Keratinocyte (primary cell): Measurements from ENCODE around the gene RAB3B. TPM values are rescaled to one million over a fixed set of nuclear protein-coding genes. Genes with fewer than 3 reads are reported as not detected.

Experiments
- DNase-seq: peaks from one replicate; pipeline ENCODE4 v3.0.0-alpha.2; 2011; ENCODE audit warnings: low read depth, missing footprints, low spot score
- FAIRE-seq: peaks from 2 replicates; lab custom pipeline; 2011; peaks lifted over from hg19 to GRCh38; lab: Jason Lieb, UNC
- H2AFZ ChIP-seq: 2 replicates; pipeline ENCODE4 v1.6.0; 2012; ENCODE audit warnings: low read length, control low read depth, inconsistent platforms; ENCODE audit not compliant: control insufficient read depth
- H3K27ac ChIP-seq: 2 replicates; pipeline ENCODE4 v1.5.1; 2011; ENCODE audit warnings: low read length; ENCODE audit not compliant: control insufficient read depth, insufficient read depth
- H3K27me3 ChIP-seq: 3 replicates; pipeline ENCODE4 v1.6.0; 2011; ENCODE audit warnings: low read length; ENCODE audit not compliant: control insufficient read depth, insufficient read depth; ENCODE audit errors: extremely low read depth
- H3K36me3 ChIP-seq, 2 experiments: 2 replicates in 1 of 2; 3 replicates in 1 of 2; pipeline ENCODE4 v1.5.1; 2011; ENCODE audit warnings: low read length in 2 of 2, mild to moderate bottlenecking in 1 of 2; ENCODE audit not compliant: control insufficient read depth in 2 of 2, insufficient read depth in 2 of 2; ENCODE audit errors: extremely low read depth in 1 of 2
- H3K4me1 ChIP-seq: 3 replicates; pipeline ENCODE4 v1.5.1; 2011; ENCODE audit warnings: low read length; ENCODE audit not compliant: control insufficient read depth, insufficient read depth; ENCODE audit errors: extremely low read depth
- H3K4me2 ChIP-seq: 3 replicates; pipeline ENCODE4 v1.6.0; 2011; ENCODE audit warnings: low read depth, low read length; ENCODE audit not compliant: control insufficient read depth, insufficient read depth; ENCODE audit errors: extremely low read depth
- H3K4me3 ChIP-seq, 3 experiments: fragments of 200-600 bp in 1 of 3; sonication (generic) in 1 of 3; 2 replicates in 2 of 3; 3 replicates in 1 of 3; pipeline ENCODE4 v1.5.1; 2011 to 2016; ENCODE audit warnings: low read length in 3 of 3, mild to moderate bottlenecking in 3 of 3, control low read depth in 2 of 3, inconsistent platforms in 1 of 3, low read depth in 1 of 3, mixed read lengths in 1 of 3, mixed run types in 1 of 3, moderate library complexity in 1 of 3; ENCODE audit not compliant: control insufficient read depth in 2 of 3, insufficient read depth in 2 of 3; ENCODE audit errors: extremely low read depth in 1 of 3
- H3K79me2 ChIP-seq: 2 replicates; pipeline ENCODE4 v1.6.0; 2012; ENCODE audit warnings: low read length; ENCODE audit not compliant: control insufficient read depth, insufficient read depth
- H3K9ac ChIP-seq: 3 replicates; pipeline ENCODE4 v1.6.0; 2011; ENCODE audit warnings: low read length; ENCODE audit not compliant: control insufficient read depth, insufficient read depth; ENCODE audit errors: extremely low read depth
- H3K9me1 ChIP-seq: 3 replicates; pipeline ENCODE4 v1.6.0; 2011; ENCODE audit warnings: low read length; ENCODE audit not compliant: control insufficient read depth, insufficient read depth; ENCODE audit errors: extremely low read depth
- H3K9me3 ChIP-seq: 2 replicates; pipeline ENCODE4 v1.5.1; 2012; ENCODE audit warnings: low read depth, low read length; ENCODE audit not compliant: control insufficient read depth
- H4K20me1 ChIP-seq: 3 replicates; pipeline ENCODE4 v1.6.0; 2011; ENCODE audit warnings: low read length; ENCODE audit not compliant: control insufficient read depth, insufficient read depth; ENCODE audit errors: extremely low read depth
- EZH2 ChIP-seq: IDR thresholded peaks from one replicate; pipeline ENCODE4 v1.6.1; 2012; ENCODE audit warnings: inconsistent platforms, mild to moderate bottlenecking, low read length, moderate library complexity
- dilution Hi-C: fragments of 300-500 bp; cut with MboI; formaldehyde crosslinking; loops from one replicate; pipeline ENCODE4 v1.7.0; 2020; ENCODE audit warnings: low sequenced_read_pairs; ENCODE audit not compliant: extremely low pct_ligation_motif_present
- polyA plus RNA-seq, 5 experiments: library from polyadenylated mRNA; depleted of rRNA in 3 of 5; stranded (reverse) in 3 of 5; stranded (forward) in 1 of 5; unstranded in 1 of 5; fragments of >200 nt; gene quantifications; 1 replicate in 1 of 5; 2 replicates in 3 of 5; 3 replicates in 1 of 5; pipeline versions ENCODE4 v1.2.1 to v1.2.3, GENCODE V29; 2011 to 2012; ENCODE audit warnings: missing spikeins in 2 of 5, low read depth in 1 of 5, low replicate concordance in 1 of 5
- TF ChIP-seq, protein P1 (sequence below), 3 experiments: IDR thresholded peaks in 1 of 3; conservative IDR thresholded peaks in 1 of 3; optimal IDR thresholded peaks in 1 of 3; 2 replicates in 2 of 3; 3 replicates in 1 of 3; pipeline versions ENCODE3 to v1.5.1; 2011; ENCODE audit warnings: low read length in 3 of 3, mild to moderate bottlenecking in 3 of 3, moderate library complexity in 2 of 3, control low read depth in 1 of 3, inconsistent platforms in 1 of 3; ENCODE audit not compliant: insufficient read depth in 2 of 3; ENCODE audit errors: extremely low read depth in 1 of 3

The RAB3B gene
- polyA plus RNA-seq, 1 donor (not counting 4 experiments of a cell fraction or from before 2014, with no cell fraction given), result 2.6 TPM

DNA sequence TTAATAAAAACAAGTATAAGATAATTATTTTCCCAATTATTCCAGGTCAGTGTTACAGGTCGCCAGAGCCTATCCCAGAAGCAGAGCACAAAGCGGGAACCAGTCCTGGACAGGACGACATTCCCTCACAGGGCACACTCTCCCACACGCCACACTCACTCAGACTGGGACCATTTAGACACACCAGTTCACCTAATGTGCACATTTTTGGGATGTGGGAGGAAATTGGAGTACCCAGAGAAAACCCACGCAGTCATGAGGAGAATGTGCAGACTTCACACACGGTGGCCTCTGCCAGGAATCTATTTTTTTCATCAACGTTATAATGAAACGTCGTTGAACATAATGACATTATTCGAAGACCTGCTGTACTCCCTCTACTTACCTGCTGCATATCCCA, 91.5 kb downstream of the RAB3B start:
- Histone ChIP-seq H3K4me2 (no peak overlapping the region), H3K36me3 (no peaks in the 10 kb centered on the region), H3K4me1 (peaks cover 34% of the 10 kb centered on the region), H3K4me3 (no peak overlapping the region), H3K9ac (no peak overlapping the region), H3K27ac (peak overlapping the region; percentile 10), H3K9me1 (no peaks in the 10 kb centered on the region), H3K27me3 (no peaks in the 10 kb centered on the region), H3K79me2 (no peaks in the 10 kb centered on the region), H3K9me3 (no peaks in the 10 kb centered on the region), H4K20me1 (no peaks in the 10 kb centered on the region), H2AFZ (peak overlapping the region; percentile 41)
- DNase-seq, result no peak
- TF ChIP-seq EZH2, result no peak
- TF ChIP-seq, protein P1, sequence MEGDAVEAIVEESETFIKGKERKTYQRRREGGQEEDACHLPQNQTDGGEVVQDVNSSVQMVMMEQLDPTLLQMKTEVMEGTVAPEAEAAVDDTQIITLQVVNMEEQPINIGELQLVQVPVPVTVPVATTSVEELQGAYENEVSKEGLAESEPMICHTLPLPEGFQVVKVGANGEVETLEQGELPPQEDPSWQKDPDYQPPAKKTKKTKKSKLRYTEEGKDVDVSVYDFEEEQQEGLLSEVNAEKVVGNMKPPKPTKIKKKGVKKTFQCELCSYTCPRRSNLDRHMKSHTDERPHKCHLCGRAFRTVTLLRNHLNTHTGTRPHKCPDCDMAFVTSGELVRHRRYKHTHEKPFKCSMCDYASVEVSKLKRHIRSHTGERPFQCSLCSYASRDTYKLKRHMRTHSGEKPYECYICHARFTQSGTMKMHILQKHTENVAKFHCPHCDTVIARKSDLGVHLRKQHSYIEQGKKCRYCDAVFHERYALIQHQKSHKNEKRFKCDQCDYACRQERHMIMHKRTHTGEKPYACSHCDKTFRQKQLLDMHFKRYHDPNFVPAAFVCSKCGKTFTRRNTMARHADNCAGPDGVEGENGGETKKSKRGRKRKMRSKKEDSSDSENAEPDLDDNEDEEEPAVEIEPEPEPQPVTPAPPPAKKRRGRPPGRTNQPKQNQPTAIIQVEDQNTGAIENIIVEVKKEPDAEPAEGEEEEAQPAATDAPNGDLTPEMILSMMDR (optimal IDR thresholded peaks at IDR 0.05 in 1 of 3, IDR thresholded peaks at IDR 0.05 in 1 of 3, conservative IDR thresholded peaks at IDR 0.05 in 1 of 3; ENCODE audit: extremely low read depth in 1 of 3, insufficient read depth in 2 of 3, low read length in 3 of 3), result no peak
- dilution Hi-C loops, result no loop called here
- FAIRE-seq, result peak; percentile 61

DNA sequence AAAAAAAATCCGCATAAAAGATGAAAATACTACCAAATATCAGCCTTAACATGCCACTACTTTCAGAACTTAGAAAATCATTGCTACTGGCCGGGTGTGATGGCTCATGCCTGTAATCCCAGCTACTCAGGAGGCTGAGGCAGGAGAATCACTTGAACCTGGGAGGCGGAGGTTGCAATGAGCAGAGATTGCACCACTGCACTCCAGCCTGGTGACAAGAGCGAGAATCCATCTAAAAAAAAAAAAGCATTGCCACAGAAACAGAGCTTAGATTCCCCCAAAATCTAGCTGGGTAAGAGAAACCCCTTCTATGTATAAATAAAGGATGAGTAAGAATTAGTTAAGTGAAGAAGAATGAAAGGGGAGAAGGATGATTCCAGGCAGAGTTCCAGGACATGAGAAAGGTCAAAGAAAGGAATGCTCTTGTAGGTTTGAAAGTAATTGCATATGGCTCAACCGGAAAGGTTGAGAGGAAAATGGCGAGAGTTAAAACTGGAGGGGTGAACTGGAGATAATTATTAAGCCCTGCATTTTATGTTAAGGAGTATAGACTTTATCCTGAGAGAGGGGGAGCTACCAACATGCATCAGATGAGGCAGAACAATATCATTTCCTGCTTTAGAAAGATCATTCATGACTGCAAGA, 92.3 kb downstream of the RAB3B start:
- Histone ChIP-seq H3K4me1 (peaks cover 34% of the 10 kb centered on the region), H3K27ac (peak overlapping the region; percentile 85), H3K4me2 (peak overlapping the region; percentile 63), H3K9me3 (no peaks in the 10 kb centered on the region), H2AFZ (peak overlapping the region; percentile 76), H3K4me3 (peak overlapping the region in 1 of 3 experiments; percentile 32), H3K36me3 (no peaks in the 10 kb centered on the region), H3K79me2 (no peaks in the 10 kb centered on the region), H3K27me3 (no peaks in the 10 kb centered on the region), H4K20me1 (no peaks in the 10 kb centered on the region), H3K9ac (no peak overlapping the region), H3K9me1 (no peaks in the 10 kb centered on the region)
- peak; percentile 49 for FAIRE-seq
- dilution Hi-C loops, result no loop called here
- no peak for TF ChIP-seq EZH2
- TF ChIP-seq, protein P1 (optimal IDR thresholded peaks at IDR 0.05 in 1 of 3, IDR thresholded peaks at IDR 0.05 in 1 of 3, conservative IDR thresholded peaks at IDR 0.05 in 1 of 3; ENCODE audit: extremely low read depth in 1 of 3, insufficient read depth in 2 of 3, low read length in 3 of 3), result no peak
- peak; percentile 41 for DNase-seq
